Erythroblast (primary cell): ENCODE data around the gene RNASE1.

Source experiments
- GATA1 ChIP-seq: IDR thresholded peaks from 2 replicates; pipeline ENCODE4 v1.6.1; 2011; ENCODE audit warnings: low read depth, mild to moderate bottlenecking, control low read depth, low read length, moderate library complexity
- POLR2A ChIP-seq: IDR thresholded peaks from 2 replicates; pipeline ENCODE4 v1.6.1; 2011; ENCODE audit warnings: mild to moderate bottlenecking, low read length

GRCh38 chr14:20782280-20782890, 20.3 kb downstream of the RNASE1 start:
- TF ChIP-seq POLR2A: no peak
- TF ChIP-seq GATA1: no peak
